ENCODE measurements around the gene PPT1.
"Not testable (repeated sequence)": the region's sequence is repeated elsewhere in the genome, so short reads cannot be mapped to it uniquely, and the experiment has no call there.

PPT1 gene

DNA sequence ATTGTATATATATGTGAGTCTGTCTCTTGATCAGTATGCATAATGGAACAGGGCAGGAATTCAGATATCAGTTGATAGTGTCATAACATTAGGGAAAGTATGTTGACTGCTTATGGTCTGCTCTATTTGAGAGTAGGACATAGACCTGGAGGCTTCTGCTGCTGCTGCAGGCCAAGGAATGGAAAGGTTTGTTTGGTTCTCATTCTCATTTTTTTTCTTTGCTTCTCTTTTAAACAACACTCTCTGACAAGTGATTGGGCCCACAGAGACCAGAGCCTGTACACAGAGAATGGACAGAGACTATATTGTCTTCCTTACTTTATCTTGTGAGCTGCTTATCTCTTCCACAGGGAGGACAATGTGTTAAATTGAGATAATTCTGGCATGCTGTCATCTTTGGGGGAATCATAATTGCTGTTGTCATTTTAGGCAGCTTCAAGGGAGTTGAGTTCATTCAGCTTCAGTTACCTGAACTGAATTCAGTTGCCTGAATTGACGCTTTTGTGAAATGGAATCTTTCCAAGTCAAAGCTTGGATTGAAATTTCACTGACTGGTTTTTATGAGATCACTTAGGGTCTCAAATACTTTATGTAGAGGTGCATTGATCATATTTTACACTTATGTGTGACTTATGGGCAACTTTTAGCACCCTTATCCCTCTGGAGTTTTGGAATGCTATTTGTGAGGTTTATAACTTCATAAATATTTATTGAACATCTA, 39.6 kb downstream of the PPT1 start:
- no peak for DNase-seq (ENCODE audit: low read depth in 2 of 2)

DNA sequence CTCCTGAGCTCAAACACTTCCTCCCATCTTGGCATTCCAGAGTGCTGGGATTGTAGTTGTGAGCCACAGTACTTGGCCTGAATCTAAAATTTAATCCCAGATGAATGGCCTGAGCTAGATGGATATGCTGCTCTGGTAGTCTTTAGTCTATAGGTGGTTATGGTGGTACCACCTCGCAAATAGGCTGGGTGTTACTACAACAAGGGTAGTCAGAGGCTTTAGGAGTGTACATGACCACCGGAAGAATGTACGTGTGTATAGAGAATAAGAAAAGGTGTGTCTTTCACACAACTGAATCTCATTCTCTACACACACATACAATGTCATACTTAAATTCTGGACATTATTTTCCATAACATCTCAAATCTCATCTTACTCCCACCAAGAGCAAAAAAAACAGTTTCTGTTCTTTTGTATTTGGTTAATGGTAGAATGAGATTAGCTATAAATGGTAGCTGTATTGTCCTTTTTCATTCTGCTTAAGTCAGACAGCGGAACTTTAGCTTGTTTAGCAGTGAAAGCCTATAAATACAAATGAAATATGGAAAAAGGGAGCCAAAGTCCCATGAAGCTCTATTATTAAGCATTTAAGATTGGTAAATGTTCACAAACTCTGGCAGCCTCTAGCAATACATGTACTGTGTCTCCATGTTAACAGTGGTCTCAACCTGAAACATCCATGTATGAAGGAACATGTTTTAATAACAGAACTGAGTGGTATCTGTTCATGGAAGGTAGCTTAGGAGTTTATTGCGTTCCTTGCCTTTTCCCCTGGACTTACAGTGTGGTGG, 40.3 kb downstream of the PPT1 start:
- DNase-seq (ENCODE audit: low read depth in 2 of 2) = no peak

DNA sequence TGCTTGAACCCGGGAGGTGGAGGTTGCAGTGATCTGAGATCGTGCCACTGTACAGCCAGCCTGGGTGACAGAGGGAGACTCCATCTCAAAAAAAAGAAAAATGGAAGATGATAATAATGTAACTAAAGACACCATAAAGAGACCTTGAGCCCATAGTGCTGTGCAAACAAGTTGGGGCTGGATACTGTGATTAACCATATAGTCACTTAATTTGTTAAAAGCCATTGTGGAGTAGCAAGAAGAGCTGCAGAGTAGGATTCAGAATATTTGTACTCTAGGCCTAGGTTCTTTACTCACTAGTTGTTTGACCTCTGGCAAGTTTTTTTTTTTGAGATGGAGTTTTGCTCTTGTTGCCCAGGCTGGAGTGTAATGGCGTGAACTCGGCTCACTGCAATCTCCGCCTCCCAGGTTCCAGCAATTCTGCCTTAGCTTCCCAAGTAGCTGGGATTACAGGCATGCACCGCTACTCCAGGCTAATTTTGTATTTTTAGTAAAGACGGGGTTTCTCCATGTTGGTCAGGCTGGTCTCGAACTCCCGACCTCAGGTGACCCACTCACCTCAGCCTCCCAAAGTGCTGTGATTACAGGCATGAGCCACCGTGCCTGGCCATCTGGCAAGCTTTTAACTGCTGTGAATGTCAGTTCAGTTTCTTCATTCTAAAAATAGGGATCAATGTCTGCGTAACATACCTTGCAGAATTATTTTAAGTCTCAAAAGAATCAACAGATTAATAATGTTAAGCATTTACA, 43.7 kb downstream of the PPT1 start:
- no peak for DNase-seq (ENCODE audit: low read depth in 2 of 2)

DNA sequence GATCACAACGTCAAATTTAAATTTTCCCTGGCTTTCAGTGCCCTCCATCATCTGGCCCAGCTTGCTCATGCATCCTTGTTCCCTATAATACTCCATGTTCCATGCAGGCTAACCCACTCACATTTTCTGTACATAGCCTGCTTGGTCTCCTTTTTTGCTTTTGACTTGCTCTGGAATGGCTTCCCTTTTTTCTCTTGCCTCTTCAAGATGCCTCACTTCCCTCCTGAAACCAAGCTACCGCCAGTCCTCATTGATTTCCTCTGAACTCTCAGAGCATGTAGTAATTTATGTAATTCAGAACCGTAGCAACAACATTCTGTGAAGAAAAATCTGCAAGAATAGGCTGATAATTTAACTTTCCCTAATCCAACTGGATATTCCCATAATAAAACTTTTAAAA, 46.2 kb downstream of the PPT1 start:
- DNase-seq (ENCODE audit: low read depth in 2 of 2) = no peak

DNA sequence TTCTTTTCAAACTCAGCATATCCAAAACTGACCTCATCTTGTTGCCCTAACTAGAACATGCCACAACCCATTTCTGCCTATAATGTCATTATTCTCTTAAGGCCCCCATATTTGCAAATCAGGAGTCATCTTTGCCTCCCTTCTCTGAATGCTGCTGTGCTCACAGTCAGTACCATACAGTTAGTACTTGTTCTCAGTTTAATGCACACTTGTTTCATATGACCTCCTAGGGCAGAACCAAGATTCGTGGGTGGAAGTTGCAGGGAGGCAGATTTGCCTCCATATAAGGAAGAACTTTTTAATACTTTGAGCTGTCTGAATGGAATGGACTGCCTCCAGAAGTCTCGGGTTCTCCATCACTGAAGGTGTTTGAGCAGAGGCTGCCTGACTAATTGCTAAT, 47.3 kb downstream of the PPT1 start:
- DNase-seq (ENCODE audit: low read depth in 2 of 2) = no peak

DNA sequence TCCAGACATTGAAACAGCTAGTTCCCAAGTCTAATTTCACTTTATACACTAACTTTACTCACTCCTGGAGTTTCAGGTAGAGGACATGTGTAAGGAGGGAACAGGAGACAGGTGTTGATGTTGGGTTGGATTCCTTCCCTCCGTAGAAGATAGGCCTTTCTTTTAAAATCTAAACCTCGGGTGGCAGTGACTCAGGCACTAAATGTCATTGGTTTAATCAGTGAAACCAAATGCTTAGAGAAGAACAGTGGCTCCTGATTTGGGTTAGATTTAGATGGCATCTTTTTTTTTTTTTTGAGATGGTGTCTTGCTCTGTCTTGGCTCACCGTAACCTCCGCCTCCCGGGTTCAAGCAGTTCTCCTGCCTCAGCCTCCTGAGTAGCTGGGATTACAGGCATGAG, 49.3 kb downstream of the PPT1 start:
- DNase-seq (ENCODE audit: low read depth in 2 of 2) = no peak

DNA sequence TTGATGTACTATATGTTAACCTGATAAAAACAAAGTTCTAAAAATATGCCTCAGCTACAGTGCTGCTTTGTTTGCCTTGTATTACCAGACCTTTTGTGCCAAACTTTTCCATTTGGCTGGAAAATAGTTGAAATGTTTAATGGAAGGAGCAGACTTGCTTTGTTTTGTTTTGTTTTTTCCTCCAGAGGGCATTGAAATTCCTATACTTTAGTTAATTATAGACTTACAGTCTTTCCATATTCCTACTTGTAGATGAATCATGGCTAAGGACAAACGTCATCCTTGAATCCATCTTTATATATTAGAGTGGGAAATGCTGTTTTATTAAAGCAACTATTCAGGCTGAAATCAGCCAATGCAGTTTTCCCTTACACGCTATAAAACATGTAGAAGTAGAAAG, 49.8 kb downstream of the PPT1 start:
- no peak for DNase-seq (ENCODE audit: low read depth in 2 of 2)

DNA sequence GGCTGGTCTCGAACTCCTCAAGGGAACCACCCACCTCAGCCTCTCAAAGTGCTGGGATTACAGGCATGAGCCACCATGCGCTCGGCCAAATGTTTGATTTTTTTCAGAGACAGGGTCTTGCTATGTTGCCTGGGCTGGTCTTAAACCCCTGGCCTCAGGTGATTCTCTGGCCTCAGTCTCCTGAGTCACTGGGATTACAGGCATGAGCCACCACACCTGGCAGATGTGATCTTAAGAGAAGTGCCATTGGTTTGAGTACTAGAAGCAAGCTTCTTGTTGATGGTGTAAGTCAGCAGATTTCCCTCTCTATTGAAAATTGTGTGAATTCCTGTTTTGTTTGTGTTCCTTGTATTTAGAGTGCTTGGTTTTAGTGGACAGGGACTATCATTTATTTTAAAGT, 51.3 kb downstream of the PPT1 start:
- no peak for DNase-seq (ENCODE audit: low read depth in 2 of 2)

DNA sequence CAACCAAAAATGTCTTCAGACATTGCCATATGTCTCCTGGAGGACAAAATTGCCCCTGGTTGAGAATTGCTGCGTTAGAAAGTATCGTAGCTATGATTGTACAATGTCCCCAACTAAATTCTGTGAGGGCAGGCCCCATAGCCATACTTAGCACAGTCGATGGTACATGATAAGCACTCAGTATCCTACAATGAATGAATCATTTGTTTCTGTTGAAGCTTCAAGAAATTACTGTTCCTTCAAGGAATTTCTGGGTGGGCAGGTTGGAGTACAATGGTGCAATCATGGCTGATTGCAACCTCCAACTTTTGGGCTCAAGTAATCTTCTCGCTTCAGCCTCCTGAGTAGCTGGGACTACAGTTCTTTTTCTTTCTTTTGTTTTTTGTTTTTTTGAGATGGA, 51.9 kb downstream of the PPT1 start:
- DNase-seq (ENCODE audit: low read depth in 2 of 2) = no peak

DNA sequence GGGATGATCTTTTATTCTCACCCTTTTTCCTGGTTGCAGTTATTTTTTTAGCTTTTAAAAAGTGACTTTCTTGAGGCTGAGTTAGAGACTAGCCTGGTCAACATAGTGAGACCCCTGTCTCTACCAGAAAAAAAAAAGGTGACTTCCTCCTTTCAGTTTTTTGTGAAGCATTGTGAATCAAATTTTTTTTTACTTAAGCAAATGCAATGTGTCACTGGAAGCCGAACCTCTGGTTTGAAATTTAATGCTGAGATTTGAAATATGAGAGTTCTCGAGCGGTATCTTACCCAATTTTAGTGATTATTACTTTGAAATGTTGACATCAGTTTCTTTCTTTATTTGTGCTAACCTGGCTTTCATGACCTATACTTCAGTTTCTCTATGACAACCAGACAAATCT, 52.9 kb downstream of the PPT1 start:
- no peak for DNase-seq (ENCODE audit: low read depth in 2 of 2)

DNA sequence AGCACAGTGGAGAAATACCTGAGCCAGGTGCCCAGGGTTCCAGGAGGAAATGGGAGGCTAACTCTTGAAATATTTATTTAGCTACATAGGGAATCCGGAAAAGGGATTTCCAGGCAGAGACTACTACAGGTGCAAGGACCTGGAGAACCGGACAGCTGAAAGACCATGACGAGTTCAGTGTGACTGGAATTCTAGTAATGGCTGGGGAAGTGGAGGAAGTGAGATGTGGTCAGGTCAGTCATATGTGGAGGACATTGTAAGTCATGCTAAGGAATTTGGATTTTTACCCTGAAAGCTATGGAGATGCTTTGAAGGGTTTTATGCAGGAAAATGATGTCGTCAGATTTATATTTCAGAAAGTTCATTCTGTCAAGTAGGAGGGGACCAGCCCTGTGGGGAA, 54.7 kb downstream of the PPT1 start:
- no peak for DNase-seq (ENCODE audit: low read depth in 2 of 2)

DNA sequence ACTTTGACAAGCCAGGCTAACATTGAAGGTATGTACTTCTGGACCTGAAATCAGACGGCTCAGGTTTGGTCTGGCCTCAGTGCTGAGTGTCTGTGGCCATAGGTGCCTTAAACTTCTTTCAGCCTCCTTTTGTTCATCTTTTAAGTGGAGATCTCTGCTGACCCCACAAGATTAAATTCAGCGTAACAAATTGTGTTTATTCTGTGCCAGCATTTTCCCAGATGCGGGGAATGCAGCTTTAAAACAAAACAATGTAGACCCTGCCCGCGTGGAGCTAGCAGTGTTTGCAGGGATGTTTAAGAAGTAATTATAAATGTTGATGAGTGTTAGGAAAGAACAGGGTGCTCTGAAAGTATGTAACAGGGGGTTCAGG, 55.6 kb downstream of the PPT1 start:
- no peak for DNase-seq (ENCODE audit: low read depth in 2 of 2)

DNA sequence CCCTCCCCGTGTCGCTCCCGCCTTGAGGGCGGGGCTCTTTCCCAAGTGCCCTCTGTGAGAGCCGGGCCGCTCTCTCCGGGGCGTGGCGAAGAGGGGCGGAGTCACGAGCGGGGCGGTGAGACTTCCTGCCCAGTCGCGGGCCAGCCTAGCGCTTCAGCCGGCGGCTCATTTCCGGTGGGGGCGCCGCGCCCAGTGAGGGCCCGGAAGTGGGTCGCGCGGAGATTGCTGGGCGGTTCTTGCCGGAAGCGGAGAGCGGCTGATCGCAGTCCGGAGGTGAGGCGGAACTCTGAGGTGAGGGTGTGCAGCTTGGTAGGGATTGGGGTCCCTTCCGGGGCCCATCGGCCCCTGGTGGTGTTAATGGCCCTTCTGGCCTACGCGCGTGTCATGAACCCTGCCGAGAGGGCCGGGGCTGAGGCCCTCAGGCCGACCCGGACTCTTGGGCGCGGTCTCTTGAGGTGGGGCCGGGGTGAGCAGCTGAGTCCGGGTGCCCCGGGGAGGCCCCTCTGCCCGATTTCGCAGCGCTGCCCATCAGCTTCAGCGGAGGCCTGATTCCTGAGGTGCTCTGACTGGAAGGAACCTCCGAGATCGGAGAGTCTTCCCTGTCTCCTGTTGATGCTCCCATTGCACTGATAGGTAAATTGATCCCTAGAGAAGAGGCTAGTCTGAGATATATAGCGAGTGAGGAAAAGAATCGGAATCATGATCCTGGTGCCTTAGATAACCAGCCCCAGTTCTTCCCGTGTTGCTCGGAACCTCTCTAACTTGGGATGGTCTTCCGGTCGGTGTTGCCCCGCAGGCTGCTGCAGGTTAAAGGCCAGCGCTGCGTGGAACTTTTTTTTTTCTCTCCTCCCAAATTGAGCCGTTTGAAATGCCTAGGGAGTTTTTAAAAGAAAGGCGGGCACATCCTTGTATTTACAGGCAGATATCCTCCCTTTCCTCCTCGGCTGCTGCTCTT, 56.3 kb downstream of the PPT1 start, which contains the start of gene CAP1:
Gene CAP1 (plus strand): TSS at position 219 of the 955 bp plus-strand sequence. CDS start 18,618 bp downstream, outside the sequence.
- peak; percentile 99 to 100 for DNase-seq (ENCODE audit: low read depth in 2 of 2)

DNA sequence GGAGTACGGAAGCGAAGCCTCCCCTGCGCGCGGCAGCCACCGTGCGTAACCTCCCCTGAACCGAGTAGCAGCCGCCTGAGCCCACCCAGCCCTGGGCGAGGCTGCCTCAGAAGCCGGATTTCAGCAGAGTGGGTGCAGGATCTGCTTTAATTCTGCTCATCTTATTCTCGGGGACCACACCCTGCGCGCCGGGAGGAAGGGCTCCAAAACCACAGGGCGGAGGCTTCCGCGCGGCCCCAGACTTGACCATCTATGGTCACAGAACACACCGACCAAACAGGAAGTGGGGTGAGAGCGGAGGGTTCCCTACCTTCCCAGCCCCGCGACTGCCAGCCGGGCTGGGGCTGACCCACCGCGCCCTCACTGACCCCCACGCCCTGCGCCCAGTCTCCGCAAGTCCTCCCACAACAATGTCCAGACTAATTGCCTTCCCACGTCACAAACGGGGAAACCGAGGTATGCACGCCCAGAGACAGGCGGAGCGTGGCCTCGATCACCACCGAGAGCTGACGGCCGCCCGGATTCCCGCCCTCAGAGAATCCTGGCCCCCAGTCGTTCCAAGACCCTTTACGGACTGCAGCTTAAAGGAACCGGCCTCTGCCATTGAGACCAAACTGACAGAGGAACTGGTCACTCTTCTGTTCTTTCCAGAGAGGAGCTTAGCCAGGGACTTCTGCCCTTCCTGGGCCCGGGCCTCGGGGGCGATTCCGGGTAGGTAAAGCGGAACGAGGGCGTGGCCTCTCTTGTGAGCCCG, 57.1 kb downstream of the PPT1 start:
- peak; percentile 21 to 29 for DNase-seq (ENCODE audit: low read depth in 2 of 2)

DNA sequence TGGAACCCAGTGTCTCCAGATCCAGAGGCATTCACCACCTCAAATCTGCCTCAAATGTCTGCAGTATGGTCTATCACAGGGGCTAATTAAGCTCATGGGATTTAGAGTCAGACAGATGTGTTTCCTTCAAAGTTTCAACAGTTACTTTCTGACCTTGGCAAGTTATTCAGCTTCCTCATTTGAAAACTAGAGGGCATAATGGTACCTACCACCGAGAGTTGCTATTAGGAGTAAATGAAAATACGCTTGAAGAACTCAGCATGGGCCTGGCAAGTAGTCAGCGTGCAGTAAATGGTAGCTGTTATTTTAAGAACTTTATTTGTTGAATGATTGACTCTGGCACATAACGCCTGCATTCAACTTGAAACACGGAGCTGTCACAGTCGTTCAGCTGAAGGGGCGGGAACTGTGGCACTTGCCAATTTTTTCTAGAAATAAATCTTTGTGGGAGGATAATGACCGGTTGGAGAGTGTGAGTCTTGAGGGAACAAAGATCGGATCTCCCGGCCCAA, 57.8 kb downstream of the PPT1 start:
- no peak for DNase-seq (ENCODE audit: low read depth in 2 of 2)

DNA sequence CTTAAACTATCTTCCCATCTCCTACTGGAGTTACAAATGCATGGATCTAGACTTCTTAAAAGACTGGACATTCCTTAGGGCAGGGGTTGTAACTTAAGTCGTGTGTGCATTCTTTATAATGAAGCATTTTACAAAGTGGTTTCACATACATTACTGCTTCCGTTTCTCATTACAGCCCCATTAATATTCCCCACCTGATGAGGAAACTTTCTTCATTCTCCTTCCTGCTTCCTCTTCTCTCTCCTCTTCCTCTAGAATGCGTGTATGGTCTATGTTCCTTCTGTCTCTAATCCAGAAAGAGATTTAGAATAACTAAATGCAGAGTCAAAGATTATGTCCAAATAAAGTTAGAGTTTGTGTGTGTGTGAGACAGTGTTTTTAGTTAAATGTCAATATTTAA, 58.4 kb downstream of the PPT1 start:
- DNase-seq (ENCODE audit: low read depth in 2 of 2) = no peak

DNA sequence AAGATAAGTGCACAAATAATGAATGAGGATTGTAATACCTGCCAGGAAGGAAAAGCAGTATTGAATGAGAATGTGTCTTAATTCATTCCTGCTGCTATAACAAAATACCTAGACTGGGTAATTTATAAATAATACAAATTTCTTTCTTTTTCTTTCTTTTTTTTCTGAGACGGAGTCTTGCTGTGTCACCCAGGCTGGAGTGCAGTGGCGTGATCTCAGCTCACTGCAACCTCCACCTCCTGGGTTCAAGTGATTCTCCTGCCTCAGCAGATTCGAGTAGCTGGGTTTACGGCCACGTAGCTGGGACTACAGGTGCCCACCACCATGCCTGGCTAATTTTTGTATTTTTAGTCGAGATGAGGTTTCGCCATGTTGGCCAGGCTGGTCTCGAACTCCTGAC, 59.8 kb downstream of the PPT1 start:
- not testable (repeated sequence) for DNase-seq (ENCODE audit: low read depth in 2 of 2)

DNA sequence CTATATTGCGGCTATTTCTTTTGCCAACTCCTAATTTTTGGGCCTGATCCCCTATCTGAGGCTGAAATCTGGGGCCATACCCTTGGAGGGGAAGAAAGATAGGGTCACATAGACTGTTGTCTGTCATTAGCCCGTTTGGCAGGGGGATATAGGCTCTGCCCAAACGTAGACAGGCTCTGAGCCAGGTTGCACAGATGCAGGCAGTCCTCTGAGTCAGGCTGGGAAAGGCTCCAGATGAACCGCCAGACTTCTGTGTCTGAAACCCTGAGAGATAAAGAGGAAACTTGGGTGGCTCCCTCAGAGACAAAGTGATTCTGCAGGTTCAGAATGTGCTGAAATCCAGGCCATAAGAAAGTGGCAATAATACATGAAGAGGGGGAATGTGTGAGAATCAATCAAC, 60.5 kb downstream of the PPT1 start:
- no peak for DNase-seq (ENCODE audit: low read depth in 2 of 2)

DNA sequence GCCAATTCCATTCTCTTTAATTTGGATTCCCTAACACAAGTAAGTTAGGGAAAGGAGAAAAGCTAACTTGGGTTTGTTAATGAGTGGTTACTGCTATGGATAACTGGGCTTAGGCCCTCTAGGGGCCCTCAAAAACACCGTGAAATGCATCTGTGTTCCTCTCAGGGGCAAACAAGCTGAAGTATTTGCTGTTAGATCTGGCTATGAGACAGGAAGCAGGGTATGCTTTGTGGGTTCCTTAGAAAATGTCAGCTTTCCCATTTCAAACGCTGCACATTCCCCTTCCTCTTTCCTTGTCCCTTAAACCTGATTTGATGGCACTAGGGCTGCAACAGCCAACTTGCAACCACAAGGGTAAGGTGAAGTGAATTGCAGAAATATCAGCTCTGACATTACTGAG, 62.2 kb downstream of the PPT1 start:
- DNase-seq (ENCODE audit: low read depth in 2 of 2) = no peak

DNA sequence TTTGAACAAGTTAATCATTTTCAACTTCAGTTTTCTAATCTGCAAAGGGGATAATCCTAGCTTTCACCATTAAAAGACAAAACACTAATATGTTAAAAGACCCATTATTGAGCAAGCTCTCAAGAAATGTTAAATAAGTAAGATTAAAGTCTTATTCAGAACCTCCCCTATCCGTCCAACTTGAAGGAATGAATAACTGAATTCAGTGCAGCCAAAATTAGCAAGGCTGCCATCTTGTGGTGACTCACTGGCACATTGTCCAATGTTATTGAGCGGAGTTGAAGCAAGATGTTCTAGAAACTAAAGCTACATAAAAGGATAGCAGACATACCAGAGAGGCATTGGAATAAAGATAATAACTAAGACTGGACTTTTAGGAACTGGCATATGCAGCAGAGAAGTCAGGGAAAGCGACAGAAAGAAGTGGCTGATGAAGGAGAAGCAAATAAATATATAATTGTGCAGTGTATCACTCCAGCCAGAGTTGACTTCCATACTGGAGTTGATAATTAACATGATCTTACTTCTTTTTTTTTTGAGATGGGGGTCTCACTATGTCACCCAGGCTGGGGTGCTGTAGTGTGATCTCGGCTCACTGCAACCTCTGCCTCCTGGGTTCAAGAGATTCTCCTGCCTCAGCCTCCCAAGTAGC, 64.7 kb downstream of the PPT1 start:
- DNase-seq (ENCODE audit: low read depth in 2 of 2) = peak in 1 of 2 donors; percentile 4

Data from stimulated activated CD4-positive, alpha-beta T cell treated with anti-CD3 and anti-CD28 coated beads, Interleukin-1b, Interleukin-23, amount 100 ng/mL, for 1 hour (primary cell).